Measurements from ENCODE around the gene AMY1B. TPM values are rescaled to one million over a fixed set of nuclear protein-coding genes. Genes with fewer than 3 reads are reported as not detected.
"Not testable (repeated sequence)": the region's sequence is repeated elsewhere in the genome, so short reads cannot be mapped to it uniquely, and the experiment has no call there.

The AMY1B gene
- not detected in 2 replicates for total RNA-seq (2014; rRNA removed; shearing (Covaris generic); ENCODE audit: low replicate concordance)

DNA sequence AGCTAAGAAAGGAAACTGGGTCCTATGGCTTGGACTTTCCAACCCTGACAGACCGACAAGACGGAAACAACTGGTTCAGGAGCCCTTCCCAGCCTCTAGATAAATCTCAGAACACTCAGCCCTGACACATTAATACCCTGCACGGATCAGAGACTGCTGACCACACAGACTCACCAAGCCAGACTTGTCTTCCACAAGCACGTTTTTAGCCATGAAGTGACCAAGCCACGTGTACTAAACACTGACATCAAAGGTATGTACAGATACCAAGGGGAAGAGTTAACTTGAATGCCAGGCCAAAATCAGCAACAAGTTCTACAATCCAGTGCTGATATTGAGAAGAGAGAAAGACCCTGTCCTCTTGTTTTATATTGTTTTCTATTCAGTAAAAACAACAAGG is at the start of gene AMY1B:
Gene AMY1B (minus strand): TSS at position 101 of the 400 bp plus-strand sequence. CDS start 571 bp downstream, outside the sequence.
- not testable (repeated sequence) for H3K36me3 ChIP-seq (ENCODE audit: insufficient read depth, low read length); H2AFZ ChIP-seq (ENCODE audit: low read length); H3K9me2 ChIP-seq (replicated peaks; ENCODE audit: insufficient read depth, low read length); H3K4me3 ChIP-seq (ENCODE audit: low read length); H4K20me1 ChIP-seq (ENCODE audit: insufficient read depth, low read depth, low read length); DNase-seq; H3K4me1 ChIP-seq (ENCODE audit: low read length); H3K9me3 ChIP-seq (ENCODE audit: low read length); H3K27me3 ChIP-seq (ENCODE audit: low read length); H3K79me2 ChIP-seq (ENCODE audit: low read length); H3K4me2 ChIP-seq (ENCODE audit: low read depth, low read length, poor library complexity, severe bottlenecking); H3K27ac ChIP-seq (ENCODE audit: low read length); H3K9ac ChIP-seq (ENCODE audit: low read length)

DNA sequence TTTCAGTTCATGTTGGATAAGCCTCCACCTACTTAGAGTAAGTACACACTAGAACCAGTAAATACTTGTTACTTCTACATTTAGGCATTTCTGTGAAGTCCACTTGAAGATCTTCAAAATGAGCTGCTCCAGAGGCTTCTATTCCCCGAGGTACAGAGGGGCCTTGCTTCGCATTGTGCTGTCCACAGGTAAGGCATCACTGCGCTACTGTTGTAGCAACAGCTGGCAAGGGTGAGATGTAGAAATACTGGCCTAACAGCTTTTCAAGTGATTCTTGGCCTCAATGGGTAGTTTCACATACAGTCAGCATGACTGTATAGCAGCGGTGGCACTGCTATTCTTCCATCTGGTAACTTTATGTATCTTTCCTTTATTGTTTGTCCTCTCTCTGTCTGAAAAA is 49.0 kb upstream of the AMY1B start:
- not testable (repeated sequence) for H3K79me2 ChIP-seq (ENCODE audit: low read length); H3K4me3 ChIP-seq (ENCODE audit: low read length); H3K36me3 ChIP-seq (ENCODE audit: insufficient read depth, low read length); H3K4me1 ChIP-seq (ENCODE audit: low read length); DNase-seq; H4K20me1 ChIP-seq (ENCODE audit: insufficient read depth, low read depth, low read length); H3K9ac ChIP-seq (ENCODE audit: low read length); H3K9me3 ChIP-seq (ENCODE audit: low read length); H3K9me2 ChIP-seq (replicated peaks; ENCODE audit: insufficient read depth, low read length); H3K27ac ChIP-seq (ENCODE audit: low read length); H2AFZ ChIP-seq (ENCODE audit: low read length); H3K27me3 ChIP-seq (ENCODE audit: low read length); H3K4me2 ChIP-seq (ENCODE audit: low read depth, low read length, poor library complexity, severe bottlenecking)

DNA sequence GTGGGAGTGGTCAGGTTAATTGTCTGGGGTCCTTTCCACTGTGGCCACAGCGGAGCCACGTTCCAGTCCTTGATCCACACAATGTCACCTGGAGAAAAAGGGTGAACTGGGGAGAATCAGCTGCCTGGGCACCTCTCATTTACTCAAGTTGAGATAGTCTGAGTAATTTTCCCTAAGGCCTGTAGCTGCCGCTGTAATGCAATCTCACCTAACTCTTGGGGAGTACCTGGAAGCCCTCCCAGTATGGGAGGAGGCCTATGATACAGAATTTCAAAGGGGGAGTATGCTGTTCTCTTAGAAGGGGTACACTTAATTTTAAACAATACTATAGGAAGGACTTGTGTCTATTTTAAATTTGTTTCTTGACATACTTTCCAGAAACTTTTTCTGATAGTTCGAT is 48.4 kb upstream of the AMY1B start:
- H3K27me3 ChIP-seq (ENCODE audit: low read length); H3K4me2 ChIP-seq (ENCODE audit: low read depth, low read length, poor library complexity, severe bottlenecking); H3K79me2 ChIP-seq (ENCODE audit: low read length); H4K20me1 ChIP-seq (ENCODE audit: insufficient read depth, low read depth, low read length); DNase-seq; H3K9me3 ChIP-seq (ENCODE audit: low read length); H3K9me2 ChIP-seq (replicated peaks; ENCODE audit: insufficient read depth, low read length); H3K4me3 ChIP-seq (ENCODE audit: low read length); H3K27ac ChIP-seq (ENCODE audit: low read length); H2AFZ ChIP-seq (ENCODE audit: low read length); H3K36me3 ChIP-seq (ENCODE audit: insufficient read depth, low read length); H3K9ac ChIP-seq (ENCODE audit: low read length); H3K4me1 ChIP-seq (ENCODE audit: low read length): not testable (repeated sequence)

DNA sequence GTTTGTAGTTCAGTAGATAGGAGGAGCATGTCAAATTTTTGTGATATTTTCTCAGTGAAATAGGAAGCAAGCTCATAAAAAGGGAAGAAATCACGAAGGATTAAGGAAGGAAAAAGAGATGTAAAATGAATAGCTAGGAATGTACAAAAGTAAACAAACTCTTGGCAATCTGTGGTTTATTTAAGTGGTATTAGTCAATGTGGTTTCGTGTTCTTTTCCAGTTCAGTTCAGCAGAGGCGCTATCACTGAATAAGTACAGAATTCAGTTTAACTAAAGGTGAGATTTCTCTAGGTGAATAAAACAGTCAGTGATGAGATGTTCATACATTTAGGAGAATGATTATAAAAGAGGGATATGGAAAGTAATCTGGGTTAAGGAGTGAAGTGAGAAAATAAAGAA is 42.0 kb upstream of the AMY1B start:
- H3K4me2 ChIP-seq (ENCODE audit: low read depth, low read length, poor library complexity, severe bottlenecking); H3K4me3 ChIP-seq (ENCODE audit: low read length); H3K36me3 ChIP-seq (ENCODE audit: insufficient read depth, low read length); H3K79me2 ChIP-seq (ENCODE audit: low read length); H3K4me1 ChIP-seq (ENCODE audit: low read length); H4K20me1 ChIP-seq (ENCODE audit: insufficient read depth, low read depth, low read length); H3K27me3 ChIP-seq (ENCODE audit: low read length); H2AFZ ChIP-seq (ENCODE audit: low read length); DNase-seq; H3K27ac ChIP-seq (ENCODE audit: low read length); H3K9me2 ChIP-seq (replicated peaks; ENCODE audit: insufficient read depth, low read length); H3K9me3 ChIP-seq (ENCODE audit: low read length); H3K9ac ChIP-seq (ENCODE audit: low read length): not testable (repeated sequence)

DNA sequence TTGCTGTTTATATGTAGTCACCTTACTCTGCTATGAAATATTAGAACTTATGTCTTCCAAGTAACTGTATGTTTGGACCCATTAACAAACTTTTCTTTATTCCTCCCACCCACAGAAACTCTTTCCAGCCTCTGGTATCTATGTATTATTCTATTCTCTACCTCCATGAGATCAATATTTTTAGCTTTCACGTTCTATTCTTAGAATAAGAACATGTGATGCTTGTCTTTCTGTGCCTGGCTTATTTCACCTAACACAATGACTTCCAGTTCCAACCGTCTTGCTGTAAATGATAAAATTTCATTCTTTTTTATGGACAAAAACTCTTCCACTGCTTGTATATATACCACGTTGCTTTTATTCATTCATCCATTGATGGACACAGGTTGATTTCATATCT is 39.3 kb upstream of the AMY1B start:
- H2AFZ ChIP-seq (ENCODE audit: low read length); H3K9ac ChIP-seq (ENCODE audit: low read length); H3K9me2 ChIP-seq (replicated peaks; ENCODE audit: insufficient read depth, low read length); H3K27me3 ChIP-seq (ENCODE audit: low read length); H3K4me2 ChIP-seq (ENCODE audit: low read depth, low read length, poor library complexity, severe bottlenecking); H3K79me2 ChIP-seq (ENCODE audit: low read length); H3K4me3 ChIP-seq (ENCODE audit: low read length); H3K4me1 ChIP-seq (ENCODE audit: low read length); H3K36me3 ChIP-seq (ENCODE audit: insufficient read depth, low read length); H3K9me3 ChIP-seq (ENCODE audit: low read length); H3K27ac ChIP-seq (ENCODE audit: low read length); DNase-seq; H4K20me1 ChIP-seq (ENCODE audit: insufficient read depth, low read depth, low read length): not testable (repeated sequence)

DNA sequence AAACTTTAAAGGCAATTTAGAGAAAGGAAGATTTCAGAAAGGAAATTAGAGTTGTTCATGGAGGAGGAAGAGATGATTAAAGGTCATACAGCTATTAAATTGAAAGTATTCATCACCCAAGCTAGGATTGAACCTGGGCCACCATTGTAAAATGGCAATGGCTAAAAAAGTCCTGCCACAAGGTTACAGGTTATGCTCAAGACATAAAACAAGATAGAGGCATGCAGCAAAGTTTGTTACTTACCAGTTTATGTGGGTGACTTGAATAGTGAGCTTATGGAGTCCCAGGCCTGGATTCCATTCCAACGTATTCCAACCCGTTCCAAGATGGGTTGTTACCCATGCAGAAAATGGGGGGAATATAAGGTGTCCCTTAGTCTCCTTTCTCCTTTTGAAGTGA is 25.5 kb upstream of the AMY1B start:
- H3K27ac ChIP-seq (ENCODE audit: low read length); H3K4me3 ChIP-seq (ENCODE audit: low read length); H2AFZ ChIP-seq (ENCODE audit: low read length); H4K20me1 ChIP-seq (ENCODE audit: insufficient read depth, low read depth, low read length); H3K4me2 ChIP-seq (ENCODE audit: low read depth, low read length, poor library complexity, severe bottlenecking); H3K27me3 ChIP-seq (ENCODE audit: low read length); H3K9me2 ChIP-seq (replicated peaks; ENCODE audit: insufficient read depth, low read length); H3K79me2 ChIP-seq (ENCODE audit: low read length); H3K4me1 ChIP-seq (ENCODE audit: low read length); H3K9me3 ChIP-seq (ENCODE audit: low read length); DNase-seq; H3K36me3 ChIP-seq (ENCODE audit: insufficient read depth, low read length); H3K9ac ChIP-seq (ENCODE audit: low read length): not testable (repeated sequence)

DNA sequence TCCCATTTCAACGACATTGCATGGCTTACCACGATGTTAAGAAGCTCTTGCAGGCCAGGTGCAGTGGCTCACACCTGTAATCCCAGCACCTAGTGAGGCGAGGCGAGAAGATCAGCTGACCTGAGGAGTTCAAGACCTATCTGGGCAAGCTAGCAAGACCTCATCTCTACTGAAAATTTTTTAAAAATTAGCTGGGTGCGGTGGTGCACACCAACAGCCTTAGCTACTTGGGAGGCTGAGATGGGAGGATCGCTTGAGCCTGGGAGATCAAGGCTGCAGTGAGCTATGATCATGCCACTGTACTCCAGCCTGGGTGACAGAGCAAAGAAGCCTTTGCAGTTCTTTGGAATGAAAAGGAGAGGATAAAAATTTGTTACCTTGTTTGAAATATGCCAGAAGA is 21.4 kb upstream of the AMY1B start:
- not testable (repeated sequence) for H3K36me3 ChIP-seq (ENCODE audit: insufficient read depth, low read length); H3K27ac ChIP-seq (ENCODE audit: low read length); H3K9me2 ChIP-seq (replicated peaks; ENCODE audit: insufficient read depth, low read length); H3K27me3 ChIP-seq (ENCODE audit: low read length); H3K4me2 ChIP-seq (ENCODE audit: low read depth, low read length, poor library complexity, severe bottlenecking); H3K4me1 ChIP-seq (ENCODE audit: low read length); H2AFZ ChIP-seq (ENCODE audit: low read length); DNase-seq; H3K9me3 ChIP-seq (ENCODE audit: low read length); H3K79me2 ChIP-seq (ENCODE audit: low read length); H3K4me3 ChIP-seq (ENCODE audit: low read length); H3K9ac ChIP-seq (ENCODE audit: low read length); H4K20me1 ChIP-seq (ENCODE audit: insufficient read depth, low read depth, low read length)

DNA sequence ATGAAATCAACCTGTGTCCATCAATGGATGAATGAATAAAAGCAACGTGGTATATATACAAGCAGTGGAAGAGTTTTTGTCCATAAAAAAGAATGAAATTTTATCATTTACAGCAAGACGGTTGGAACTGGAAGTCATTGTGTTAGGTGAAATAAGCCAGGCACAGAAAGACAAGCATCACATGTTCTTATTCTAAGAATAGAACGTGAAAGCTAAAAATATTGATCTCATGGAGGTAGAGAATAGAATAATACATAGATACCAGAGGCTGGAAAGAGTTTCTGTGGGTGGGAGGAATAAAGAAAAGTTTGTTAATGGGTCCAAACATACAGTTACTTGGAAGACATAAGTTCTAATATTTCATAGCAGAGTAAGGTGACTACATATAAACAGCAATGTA is 14.4 kb upstream of the AMY1B start:
- not testable (repeated sequence) for H3K9me3 ChIP-seq (ENCODE audit: low read length); H3K36me3 ChIP-seq (ENCODE audit: insufficient read depth, low read length); H4K20me1 ChIP-seq (ENCODE audit: insufficient read depth, low read depth, low read length); H3K79me2 ChIP-seq (ENCODE audit: low read length); H3K9ac ChIP-seq (ENCODE audit: low read length); H3K4me1 ChIP-seq (ENCODE audit: low read length); DNase-seq; H3K9me2 ChIP-seq (replicated peaks; ENCODE audit: insufficient read depth, low read length); H3K4me3 ChIP-seq (ENCODE audit: low read length); H3K27ac ChIP-seq (ENCODE audit: low read length); H3K27me3 ChIP-seq (ENCODE audit: low read length); H3K4me2 ChIP-seq (ENCODE audit: low read depth, low read length, poor library complexity, severe bottlenecking); H2AFZ ChIP-seq (ENCODE audit: low read length)

DNA sequence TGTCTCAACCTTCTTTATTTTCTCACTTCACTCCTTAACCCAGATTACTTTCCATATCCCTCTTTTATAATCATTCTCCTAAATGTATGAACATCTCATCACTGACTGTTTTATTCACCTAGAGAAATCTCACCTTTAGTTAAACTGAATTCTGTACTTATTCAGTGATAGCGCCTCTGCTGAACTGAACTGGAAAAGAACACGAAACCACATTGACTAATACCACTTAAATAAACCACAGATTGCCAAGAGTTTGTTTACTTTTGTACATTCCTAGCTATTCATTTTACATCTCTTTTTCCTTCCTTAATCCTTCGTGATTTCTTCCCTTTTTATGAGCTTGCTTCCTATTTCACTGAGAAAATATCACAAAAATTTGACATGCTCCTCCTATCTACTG is 11.7 kb upstream of the AMY1B start:
- DNase-seq; H3K4me3 ChIP-seq (ENCODE audit: low read length); H3K4me1 ChIP-seq (ENCODE audit: low read length); H3K36me3 ChIP-seq (ENCODE audit: insufficient read depth, low read length); H3K9me2 ChIP-seq (replicated peaks; ENCODE audit: insufficient read depth, low read length); H3K27ac ChIP-seq (ENCODE audit: low read length); H3K27me3 ChIP-seq (ENCODE audit: low read length); H4K20me1 ChIP-seq (ENCODE audit: insufficient read depth, low read depth, low read length); H3K9me3 ChIP-seq (ENCODE audit: low read length); H3K4me2 ChIP-seq (ENCODE audit: low read depth, low read length, poor library complexity, severe bottlenecking); H3K79me2 ChIP-seq (ENCODE audit: low read length); H3K9ac ChIP-seq (ENCODE audit: low read length); H2AFZ ChIP-seq (ENCODE audit: low read length): not testable (repeated sequence)
